GM21528 (cell line): ENCODE results near the gene CHRNA10.

Experiments used
- ATAC-seq: cut with Tn5 transposase; IDR thresholded peaks from one replicate; pipeline ENCODE4 v1.9.1; 2021; ENCODE audit warnings: mild to moderate bottlenecking, moderate library complexity; ENCODE audit not compliant: unreplicated experiment, low FRiP score

The CHRNA10 gene, protein sequence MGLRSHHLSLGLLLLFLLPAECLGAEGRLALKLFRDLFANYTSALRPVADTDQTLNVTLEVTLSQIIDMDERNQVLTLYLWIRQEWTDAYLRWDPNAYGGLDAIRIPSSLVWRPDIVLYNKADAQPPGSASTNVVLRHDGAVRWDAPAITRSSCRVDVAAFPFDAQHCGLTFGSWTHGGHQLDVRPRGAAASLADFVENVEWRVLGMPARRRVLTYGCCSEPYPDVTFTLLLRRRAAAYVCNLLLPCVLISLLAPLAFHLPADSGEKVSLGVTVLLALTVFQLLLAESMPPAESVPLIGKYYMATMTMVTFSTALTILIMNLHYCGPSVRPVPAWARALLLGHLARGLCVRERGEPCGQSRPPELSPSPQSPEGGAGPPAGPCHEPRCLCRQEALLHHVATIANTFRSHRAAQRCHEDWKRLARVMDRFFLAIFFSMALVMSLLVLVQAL

DNA sequence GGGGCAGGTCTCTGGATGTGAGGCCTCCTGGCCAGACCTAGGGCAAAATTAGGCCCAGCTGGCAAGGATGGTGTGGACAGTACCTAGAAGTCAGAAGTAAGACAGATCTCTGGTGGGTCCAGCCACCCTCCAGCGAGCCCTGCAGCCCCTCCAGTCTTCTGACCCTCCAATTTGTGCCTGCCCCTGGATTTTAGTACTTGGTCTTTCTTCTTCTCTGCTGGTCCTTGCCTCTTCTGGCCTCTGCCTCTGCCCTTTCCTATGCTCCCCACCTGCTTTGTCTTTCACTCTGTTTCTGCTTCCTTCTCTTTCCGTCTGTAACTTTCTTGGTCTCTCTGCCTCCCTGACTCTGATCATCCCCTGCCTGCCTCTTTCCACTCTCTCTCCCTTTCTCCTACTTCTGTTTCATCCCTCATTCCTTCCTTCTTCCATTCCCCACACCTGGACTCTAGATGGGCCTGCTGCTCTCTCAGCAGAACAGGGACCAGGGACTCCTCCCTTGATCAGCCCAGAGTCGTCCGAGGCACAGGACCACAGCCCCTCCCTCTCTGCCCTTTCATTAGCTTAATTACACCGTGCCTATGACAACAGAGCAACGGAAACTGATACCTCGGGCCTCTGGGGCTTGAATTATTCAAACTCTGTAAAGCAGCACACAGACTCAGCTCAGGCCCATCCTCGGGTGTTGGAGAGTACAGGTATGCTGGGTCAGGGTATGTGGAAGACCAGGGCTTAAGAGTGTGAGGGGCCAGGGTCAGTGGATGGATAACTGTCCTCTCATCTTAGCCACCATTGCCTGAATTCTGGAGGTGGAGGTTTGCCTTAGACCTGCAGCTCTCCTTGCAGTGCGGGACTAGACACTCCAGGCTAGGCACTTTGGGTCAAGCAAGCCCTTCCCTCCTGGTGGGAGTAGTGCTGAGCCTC is at the start of gene CHRNA10:
Gene CHRNA10 (minus strand): TSS at position 51 of the 921 bp plus-strand sequence. CDS start 72 bp downstream, outside the sequence.
- ATAC-seq: no peak

DNA sequence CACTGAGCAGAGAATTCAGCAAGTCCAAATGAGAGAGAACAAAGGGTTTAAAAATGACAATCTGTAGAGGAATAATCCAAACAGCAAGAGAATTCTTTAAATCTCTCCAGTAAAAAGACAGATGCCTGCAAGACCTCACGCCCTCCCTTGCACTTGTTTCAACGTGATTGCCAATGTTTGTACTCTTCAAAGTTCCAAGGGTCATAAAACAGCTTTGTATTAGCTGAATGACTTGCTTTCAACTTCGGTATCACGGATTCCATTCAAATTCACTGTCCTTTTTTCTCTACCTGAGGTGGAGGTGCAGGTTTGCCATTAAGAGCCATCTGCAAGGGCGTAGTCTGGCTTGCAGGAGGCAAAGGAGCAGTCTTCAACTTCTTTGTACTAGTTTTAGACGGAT is 41.1 kb upstream of the CHRNA10 start:
- no peak for ATAC-seq

DNA sequence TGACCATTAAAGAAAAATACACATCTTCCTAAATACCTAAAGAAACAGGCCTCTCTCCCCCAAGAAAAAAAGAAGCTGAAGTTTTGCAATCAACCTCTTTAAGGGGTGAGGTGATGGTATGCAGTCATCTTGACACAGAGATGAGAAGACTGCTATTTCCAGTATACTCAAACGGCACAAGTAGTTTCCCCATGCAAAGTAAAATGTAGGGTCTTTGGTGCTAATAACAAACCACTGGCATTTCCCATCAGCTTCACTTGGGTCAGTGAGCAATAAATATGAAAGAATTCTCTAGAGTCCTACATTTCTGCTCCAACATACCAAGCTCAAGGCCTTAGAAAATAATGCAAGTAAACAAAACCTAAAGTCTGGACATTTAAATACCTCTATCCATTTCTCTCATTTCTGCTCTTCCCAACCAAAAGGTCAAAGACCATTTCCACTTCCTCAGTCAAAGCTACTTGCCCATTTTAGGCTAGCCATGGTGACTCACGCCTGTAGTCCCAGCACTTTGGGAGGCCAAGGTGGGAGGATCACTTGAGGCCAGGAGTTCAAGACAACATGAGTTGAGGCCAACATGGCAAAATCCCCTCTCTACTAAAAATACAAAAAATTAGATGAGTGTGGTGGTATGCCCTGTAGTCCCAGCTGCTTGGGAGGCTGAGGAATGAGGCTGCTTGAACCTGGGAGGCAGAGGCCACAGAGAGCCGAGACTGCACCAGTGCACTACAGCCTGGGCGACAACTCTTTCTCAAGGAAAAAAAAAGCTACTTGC is 39.5 kb upstream of the CHRNA10 start:
- ATAC-seq: no peak

DNA sequence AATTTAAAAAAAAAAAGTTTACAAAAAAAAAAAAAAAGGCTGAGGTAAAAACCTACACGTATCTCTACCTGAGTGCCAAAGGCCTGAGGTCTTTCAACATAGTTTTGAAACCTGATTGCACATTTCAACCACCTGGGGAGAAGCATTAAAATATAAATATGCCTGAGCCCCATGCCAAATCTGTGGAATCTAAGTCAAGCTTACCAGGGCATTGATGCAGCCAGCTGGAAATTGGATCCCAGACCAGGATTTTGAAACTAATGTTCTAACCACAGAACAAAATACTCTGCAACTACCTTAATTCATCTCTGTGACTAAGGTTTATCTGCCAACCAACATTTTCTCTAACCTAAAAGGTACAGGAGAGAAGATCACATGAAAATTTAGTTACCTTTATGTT is 38.8 kb upstream of the CHRNA10 start:
- no peak for ATAC-seq

DNA sequence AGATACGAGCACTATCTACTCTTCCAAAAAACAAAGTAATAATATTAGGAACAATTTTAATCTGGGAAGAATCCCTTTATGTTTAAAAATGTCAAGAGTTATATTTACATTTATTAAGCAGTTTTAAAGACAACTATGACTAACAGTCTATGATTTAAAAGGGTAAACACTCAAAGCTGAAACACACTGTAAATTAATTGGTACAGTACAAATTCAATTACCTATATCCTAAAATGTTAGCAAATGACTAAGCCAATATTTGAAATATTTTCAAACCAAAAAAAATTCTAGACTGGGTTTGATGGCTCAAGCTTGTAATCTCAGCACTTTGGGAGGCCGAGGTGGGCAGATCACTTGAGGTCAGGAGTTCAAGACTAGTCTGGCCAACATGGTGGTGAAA is 36.0 kb upstream of the CHRNA10 start:
- ATAC-seq: no peak

DNA sequence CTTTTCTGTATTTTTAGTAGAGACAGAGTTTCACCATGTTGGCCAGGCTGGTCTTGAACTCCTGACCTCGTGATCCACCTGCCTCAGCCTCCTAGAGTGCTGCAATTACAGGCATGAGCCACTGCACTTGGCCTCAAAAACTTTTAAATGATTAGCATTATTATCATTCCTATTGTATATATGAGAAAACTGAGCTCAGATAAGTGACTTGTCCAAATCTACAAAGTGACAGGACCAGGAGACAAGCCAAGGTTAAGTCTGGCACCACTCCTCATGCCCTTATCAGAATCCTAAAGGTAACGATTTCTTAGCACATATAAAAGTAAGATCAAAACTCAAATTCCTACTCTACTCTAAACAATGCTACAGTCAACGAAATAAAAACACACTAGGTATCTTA is 32.2 kb upstream of the CHRNA10 start:
- no peak for ATAC-seq

DNA sequence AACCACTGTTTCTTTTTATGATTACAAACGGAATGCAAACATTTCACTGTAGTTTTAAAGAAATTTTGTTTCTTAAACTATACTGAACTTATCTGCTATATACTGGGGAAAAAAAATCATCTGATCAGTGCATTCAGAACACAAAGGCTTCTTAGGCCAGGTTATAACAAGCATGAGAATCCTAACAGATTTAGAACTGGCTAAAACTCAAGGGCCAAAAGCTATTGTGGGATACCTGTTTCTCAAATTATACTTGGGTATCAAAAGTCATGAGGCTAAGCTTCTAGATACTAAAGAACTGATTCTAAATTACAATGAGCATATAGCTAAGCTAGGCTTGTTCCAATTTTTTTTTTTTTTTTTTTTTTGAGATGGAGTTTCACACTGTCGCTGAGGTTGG is 29.7 kb upstream of the CHRNA10 start:
- no peak for ATAC-seq

DNA sequence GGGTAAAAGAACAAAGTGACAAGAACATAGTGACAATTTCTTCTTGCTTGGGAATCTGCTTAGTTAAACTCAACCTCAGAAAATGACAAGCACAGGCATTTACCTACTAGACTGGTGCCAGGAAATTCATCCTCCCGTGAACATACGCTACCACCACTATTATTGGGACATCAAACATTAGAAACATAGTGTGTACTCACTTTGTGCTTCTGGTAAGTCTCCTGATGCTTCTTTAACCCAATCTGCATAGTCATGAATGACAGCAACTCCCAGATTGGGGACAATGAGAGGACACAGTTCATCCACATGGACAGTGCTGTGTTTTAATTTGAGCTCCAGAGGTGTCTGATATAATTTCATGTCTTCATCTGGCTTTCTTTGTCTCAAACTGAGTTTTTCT is 29.2 kb upstream of the CHRNA10 start:
- no peak for ATAC-seq

DNA sequence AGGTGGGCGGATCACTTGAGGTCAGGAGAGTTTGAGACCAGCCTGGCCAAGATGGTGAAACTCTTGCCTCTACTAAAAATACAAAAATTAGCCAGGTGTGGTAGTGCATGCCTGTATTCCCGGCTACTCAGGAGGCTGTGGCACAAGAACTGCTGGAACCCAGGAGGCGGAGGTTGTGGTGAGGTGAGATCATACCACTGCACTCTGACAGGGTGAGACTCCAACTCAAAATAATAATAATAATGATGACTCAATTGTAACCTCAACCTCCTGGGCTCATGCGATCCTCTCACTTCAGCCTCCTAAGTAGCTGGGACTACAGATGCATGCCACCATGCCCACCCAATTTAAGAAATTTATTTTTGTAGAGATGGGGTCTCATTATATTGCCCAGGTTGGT is 15.6 kb upstream of the CHRNA10 start:
- no peak for ATAC-seq

DNA sequence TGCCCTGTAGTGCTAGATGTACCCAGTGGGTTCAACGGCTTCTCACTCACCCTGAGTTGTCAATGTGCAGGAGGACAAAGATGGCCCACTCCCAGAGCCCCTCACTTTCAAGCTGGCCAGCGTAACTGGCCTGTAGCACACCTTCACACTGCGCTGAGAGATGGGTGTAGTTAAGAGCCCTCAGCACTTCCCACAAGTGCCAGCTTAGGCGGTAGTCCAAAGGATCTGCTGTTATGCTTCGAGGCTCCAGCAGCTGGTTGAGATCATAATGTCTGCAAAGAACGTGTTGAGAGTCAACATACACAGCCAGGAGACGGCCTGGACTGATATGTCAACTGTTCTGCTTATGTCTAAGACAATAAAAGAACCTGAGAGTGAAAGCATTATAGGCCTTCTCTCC is 14.7 kb upstream of the CHRNA10 start:
- ATAC-seq: no peak

DNA sequence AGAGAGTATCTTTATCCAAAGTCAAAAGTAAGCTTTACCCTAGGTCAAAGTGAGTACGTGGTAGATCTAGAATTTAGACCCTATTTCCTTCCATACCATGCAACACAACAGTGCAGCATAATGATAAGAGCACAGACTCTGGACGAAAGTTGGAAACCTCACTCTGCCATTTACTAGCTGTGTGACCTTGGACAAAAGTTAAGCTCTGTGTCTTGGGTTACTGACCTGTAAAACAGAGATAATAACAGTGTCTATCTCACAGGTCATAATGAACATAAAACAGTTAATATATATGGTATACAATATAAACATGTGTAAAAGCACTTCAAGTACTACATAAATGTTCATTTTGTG is 13.6 kb upstream of the CHRNA10 start:
- no peak for ATAC-seq

DNA sequence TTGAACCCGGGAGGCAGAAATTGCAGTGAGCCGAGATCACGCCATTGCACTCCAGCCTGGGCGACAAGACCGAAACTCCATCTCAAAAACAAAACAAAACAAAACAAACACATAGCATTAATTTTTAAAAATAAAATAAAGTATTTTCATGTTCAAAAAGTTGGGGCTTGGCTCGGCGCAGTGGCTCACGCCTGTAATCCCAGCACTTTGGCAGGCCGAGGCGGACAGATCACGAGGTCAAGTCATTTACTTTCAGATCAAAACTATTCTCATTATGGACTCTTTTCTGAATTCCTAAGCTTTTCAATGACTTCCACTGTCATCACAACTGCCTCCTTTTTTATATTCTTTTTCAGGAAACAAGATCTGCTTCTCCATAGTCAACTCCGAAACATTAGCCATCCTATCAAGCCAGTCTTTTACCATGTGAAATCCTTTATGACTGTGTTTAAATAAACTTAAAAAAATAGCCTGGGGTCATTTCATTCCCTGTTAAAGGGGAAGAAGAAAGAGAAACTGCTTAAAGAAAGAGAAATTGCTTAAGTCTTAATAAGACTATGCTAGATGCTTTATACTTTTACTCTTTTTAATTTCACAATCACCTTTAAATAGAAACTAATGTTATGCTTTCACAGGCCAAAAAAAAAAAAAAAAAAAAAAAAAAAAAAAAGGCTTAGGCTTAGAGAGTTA is 13.1 kb upstream of the CHRNA10 start:
- ATAC-seq: no peak

DNA sequence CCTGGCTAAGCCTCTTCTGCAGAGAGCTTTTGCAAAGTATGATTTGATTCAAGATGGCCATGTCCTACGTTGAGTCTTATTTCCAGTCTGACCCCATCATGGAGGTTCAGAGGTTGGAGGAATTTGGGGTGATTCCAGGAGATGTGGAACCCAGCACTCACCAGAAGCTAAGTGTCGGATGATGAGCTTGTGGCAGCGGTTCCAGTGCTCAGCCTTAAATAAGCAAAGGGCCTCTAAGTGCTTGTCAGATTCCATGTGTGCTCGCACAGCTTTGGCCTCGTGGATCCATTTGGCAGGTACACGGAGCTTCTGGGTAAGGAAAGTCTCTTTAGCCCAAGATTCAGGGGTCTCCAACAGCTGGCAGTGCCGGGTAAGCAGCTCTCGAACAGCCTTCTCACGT is 11.9 kb upstream of the CHRNA10 start:
- no peak for ATAC-seq

DNA sequence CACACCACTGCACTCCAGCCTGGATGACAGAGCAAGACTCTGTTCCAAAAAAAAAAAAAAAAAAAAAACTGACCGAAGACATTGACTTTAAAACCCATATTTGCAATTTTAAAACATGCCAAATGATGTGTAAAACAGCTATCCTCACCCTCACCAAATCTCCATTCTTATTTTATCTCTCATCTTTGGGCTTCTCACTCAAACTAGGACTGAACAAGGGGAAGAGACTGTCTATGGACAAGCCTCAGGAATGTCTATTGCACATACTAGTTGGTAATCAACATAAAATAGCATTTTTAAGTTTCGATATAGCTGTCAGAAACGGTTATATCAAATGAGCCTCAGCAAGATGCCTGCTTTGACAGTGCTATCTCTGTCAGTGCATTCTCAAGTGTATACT is 7.9 kb upstream of the CHRNA10 start:
- no peak for ATAC-seq

DNA sequence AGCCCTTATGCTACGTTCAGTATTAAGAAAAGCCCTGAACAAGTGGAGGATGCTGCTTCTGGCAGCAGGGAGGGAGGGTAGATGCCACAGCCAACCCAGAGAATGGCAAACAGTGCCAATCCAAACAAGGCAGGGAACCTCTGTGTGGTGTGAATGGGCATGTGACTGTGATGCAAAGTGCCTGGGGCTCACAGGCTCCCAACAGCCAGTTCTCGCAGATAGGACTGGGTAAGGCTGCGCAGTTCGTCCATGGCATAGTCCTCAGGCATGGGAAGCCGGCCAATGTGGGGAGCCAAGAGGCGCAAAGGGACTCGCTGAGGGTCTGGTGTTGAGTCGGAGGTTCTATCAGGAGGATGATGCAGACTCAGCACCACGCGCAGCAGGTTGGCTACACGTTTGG is 4.8 kb upstream of the CHRNA10 start:
- ATAC-seq: no peak

DNA sequence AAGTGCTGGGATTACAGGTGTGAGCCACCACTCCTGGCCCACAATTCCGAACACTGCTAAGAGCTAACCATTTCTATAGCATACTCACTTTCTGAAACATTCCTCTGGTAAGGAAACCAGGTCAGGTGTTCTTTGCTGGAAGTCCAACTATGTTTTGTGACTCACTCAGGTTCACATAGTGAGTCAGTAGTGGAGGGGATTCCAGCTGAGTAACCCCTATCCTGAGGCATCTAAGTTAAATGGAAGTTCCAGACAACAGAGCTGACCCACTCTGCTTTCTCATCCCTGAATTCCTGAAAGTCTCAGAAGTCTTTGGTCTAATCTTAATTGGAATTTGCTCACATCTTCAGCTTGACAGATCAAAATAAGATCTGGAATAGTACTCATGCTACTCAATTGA is 3.0 kb upstream of the CHRNA10 start:
- ATAC-seq: no peak

DNA sequence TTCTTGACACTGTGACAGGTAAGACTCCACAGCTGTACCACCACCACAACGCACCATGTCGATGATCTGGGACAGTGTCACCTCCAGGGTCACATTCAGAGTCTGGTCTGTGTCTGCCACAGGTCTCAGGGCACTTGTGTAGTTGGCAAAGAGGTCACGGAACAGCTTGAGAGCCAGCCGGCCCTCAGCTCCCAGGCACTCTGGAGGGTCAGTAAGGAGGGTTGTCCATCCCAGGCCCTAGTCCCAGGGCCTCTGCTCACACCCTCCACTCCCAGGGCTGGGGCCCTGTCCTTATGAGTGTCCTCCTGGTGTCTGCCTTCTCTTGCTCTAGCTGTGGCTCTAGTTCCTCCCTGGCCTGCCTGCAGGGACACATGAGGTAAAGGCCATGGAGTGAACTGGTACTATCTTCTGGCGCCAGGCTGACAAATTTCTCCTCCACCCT is 1.4 kb downstream of the CHRNA10 start:
- ATAC-seq: no peak

DNA sequence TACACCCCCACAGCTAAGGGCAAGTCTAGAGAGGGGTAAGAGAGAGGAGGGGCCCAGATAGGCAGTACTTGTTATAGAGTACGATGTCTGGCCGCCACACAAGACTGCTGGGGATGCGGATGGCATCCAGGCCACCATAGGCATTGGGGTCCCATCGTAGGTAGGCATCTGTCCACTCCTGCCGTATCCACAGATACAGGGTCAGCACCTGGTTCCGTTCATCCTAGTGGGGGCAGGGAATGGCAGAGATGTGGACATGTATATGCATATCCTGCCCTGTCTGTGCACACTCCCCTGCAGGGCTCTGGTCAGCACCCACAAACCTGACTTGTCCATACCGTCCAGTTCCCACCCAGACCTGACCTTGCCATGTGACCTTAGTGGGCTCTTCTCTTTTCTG is 2.1 kb downstream of the CHRNA10 start:
- no peak for ATAC-seq

DNA sequence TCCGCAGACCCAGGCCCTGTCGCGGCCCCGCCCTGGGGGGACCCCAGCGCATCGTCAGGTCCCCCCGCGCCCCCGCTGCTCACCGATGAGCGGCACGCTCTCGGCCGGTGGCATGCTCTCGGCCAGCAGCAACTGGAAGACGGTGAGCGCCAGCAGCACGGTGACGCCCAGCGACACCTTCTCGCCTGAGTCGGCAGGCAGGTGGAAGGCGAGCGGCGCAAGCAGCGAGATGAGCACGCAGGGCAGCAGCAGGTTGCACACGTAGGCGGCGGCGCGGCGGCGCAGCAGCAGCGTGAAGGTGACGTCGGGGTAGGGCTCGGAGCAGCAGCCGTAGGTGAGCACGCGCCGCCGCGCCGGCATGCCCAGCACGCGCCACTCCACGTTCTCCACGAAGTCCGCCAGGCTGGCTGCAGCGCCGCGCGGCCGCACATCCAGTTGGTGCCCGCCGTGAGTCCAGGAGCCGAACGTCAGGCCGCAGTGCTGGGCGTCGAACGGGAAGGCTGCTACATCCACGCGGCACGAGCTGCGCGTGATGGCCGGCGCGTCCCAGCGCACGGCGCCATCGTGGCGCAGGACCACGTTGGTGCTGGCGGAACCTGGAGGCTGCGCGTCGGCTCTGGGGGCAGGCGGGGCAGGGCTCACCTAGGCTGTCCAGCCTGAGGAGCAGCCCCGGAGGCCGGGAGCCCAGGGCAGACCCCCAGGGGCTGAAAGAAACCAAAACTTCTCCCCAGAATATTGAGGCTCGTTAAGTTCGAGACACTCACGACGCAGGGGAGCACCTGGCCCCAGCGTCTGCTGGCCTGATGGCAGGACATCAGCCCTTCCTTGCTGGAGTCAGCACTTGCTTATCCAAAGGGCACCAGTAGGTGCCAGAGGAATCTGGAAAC is 3.8 kb downstream of the CHRNA10 start:
- ATAC-seq: no peak
